ENCODE measurements around the gene FLT4. TPM values are rescaled to one million over a fixed set of nuclear protein-coding genes. Genes with fewer than 3 reads are reported as not detected.

FLT4 gene
- polyA plus RNA-seq, 2 of the 4 experiments (the other 2 are of a cell fraction): 2.0 to 2.6 TPM

- Histone ChIP-seq H3K4me1 (no peaks in the 10 kb centered on the region), H3K4me2 (peak overlapping the region; percentile 64), H3K27ac (peak overlapping the region in 1 of 2 experiments; percentile 49; a peak in 2 of 6 replicates), H3K4me3 (peak overlapping the region; percentile 25; the same call in 1 of the 3 replicates), H3K9me3 (no peaks in the 10 kb centered on the region)
- POLR2A ChIA-PET: no interaction called here
- DNase-seq (ENCODE audit: low read depth in 1 of 2, low spot score in 1 of 2) (no peak), ATAC-seq (peak; percentile 14 to 35; a peak in 4 of 6 replicates), FAIRE-seq (no peak)
- CTCF ChIA-PET: interaction anchor here (0.8 kb wide), 1 partner anchor 99 kb away, joined by 3 read pairs; no protein-coding TSS in a partner anchor
- 37% methylated on average over 9 of the region's 44 CpGs for WGBS (ENCODE audit: missing lambda C conversion rate)
- TF ChIP-seq RCOR1 (IDR thresholded peaks at IDR 0.05; ENCODE audit: low read depth, low read length): no peak
- TF ChIP-seq HOXA7 (CRISPR knock-in tag; IDR thresholded peaks at IDR 0.05): no peak
- TF ChIP-seq ATOH8 (CRISPR knock-in tag; IDR thresholded peaks at IDR 0.05; ENCODE audit: low read depth): no peak
- TF ChIP-seq CTCF (IDR thresholded peaks at IDR 0.05): no peak
Observed at GRCh38 chr5:180589771-180590542, 59.4 kb downstream of the FLT4 start.

GRCh38 chr5:180586870-180587269, 62.5 kb downstream of the FLT4 start:
- CTCF ChIA-PET: interaction anchor here (0.9 kb wide), 1 partner anchor 19 kb away, joined by 4 read pairs; no protein-coding TSS in a partner anchor
- no peaks in the 10 kb centered on the region for H3K4me1 ChIP-seq
- ATAC-seq (no peak), FAIRE-seq (no peak), DNase-seq (ENCODE audit: low read depth in 1 of 2, low spot score in 1 of 2) (no peak)
- H3K4me3 ChIP-seq: no peak overlapping the region
- no peak overlapping the region for H3K4me2 ChIP-seq
- WGBS (ENCODE audit: missing lambda C conversion rate): 72% methylated on average over 10 of the region's 10 CpGs
- POLR2A ChIA-PET: no interaction called here
- H3K9me3 ChIP-seq: no peaks in the 10 kb centered on the region
- TF ChIP-seq FOSL2 (IDR thresholded peaks at IDR 0.05): no peak
- TF ChIP-seq FOSL2 (CRISPR knock-in tag; IDR thresholded peaks at IDR 0.05): no peak
- TF ChIP-seq CEBPB (IDR thresholded peaks at IDR 0.05): 0 out of 4 replicates have a peak, but pooled peaks of 1 of the 2 experiments have one; percentile 28
- H3K27ac ChIP-seq: no peak overlapping the region

DNA sequence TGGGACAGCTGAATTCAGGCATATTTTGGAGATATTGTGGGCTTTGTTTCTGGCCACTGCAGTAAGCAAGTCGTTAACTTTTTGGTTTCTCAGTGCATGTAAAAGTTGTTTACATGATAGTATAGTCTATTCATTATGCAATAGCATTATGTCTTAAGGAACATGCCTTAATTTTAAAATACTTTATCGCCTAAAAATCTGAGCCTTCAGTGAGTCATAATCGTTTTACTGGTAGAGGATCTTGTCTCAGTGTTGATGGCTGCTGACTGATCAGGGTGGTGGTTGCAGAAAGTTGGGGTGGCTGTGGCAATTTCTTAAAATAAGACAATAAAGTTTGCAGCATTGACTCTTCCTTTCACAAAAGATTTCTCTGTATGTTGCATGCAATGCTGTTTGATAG, 63.2 kb downstream of the FLT4 start:
- POLR2A ChIA-PET: no interaction called here
- DNase-seq (ENCODE audit: low read depth in 1 of 2, low spot score in 1 of 2): no peak
- 29% methylated on average over 3 of the region's 3 CpGs for WGBS (ENCODE audit: missing lambda C conversion rate)

DNA sequence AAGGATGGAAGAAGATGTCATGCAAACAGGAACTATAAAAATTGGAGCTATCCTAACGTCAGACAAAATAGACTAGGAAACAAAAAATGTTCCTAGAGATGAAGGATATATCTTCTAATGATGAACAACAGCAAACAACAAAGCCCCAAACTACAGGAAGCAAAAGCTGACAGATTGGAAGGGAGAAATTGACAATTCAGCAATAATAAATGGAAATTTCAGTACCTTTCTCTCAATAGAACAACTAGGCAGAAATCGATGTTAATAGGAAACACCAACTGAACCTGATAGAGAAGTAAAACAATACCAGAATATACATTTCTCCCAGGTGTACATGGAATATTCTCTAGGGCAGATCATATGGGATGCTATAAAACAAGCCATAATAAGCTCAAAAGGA, 65.7 kb downstream of the FLT4 start:
- FAIRE-seq (no peak), DNase-seq (ENCODE audit: low read depth in 1 of 2, low spot score in 1 of 2) (no peak), ATAC-seq (no peak)
- H3K4me1 ChIP-seq: no peaks in the 10 kb centered on the region
- H3K4me3 ChIP-seq: no peak overlapping the region
- no peak overlapping the region for H3K27ac ChIP-seq
- POLR2A ChIA-PET: no interaction called here
- H3K4me2 ChIP-seq: no peak overlapping the region
- TF ChIP-seq BHLHE40 (IDR thresholded peaks at IDR 0.05; ENCODE audit: low read depth, low read length) (no peak), MAFK (IDR thresholded peaks at IDR 0.05; ENCODE audit: partially characterized antibody) (peak; percentile 64)
- no peaks in the 10 kb centered on the region for H3K9me3 ChIP-seq
- WGBS (ENCODE audit: missing lambda C conversion rate): 71% methylated on average over 2 of the region's 2 CpGs
- CTCF ChIA-PET: interaction anchor here (2.0 kb wide), 1 partner anchor 22 kb away, joined by 8 read pairs; no protein-coding TSS in a partner anchor

More for the DNA sequence above, 63.2 kb downstream of the FLT4 start:
- H3K27ac ChIP-seq: no peak overlapping the region
- no peak overlapping the region for H3K4me3 ChIP-seq
- H3K4me2 ChIP-seq: no peak overlapping the region
- H3K4me1 ChIP-seq: no peaks in the 10 kb centered on the region
- FAIRE-seq: no peak
- no peak for ATAC-seq
- H3K9me3 ChIP-seq: no peaks in the 10 kb centered on the region
- no peak for TF ChIP-seq PHF8 (IDR thresholded peaks at IDR 0.05; ENCODE audit: borderline replicate concordance, low read depth)
- TF ChIP-seq EHMT2 (IDR thresholded peaks at IDR 0.05; ENCODE audit: low read depth): no peak
- TF ChIP-seq EHF (CRISPR knock-in tag; IDR thresholded peaks at IDR 0.05): no peak
- CTCF ChIA-PET: no interaction called here

DNA sequence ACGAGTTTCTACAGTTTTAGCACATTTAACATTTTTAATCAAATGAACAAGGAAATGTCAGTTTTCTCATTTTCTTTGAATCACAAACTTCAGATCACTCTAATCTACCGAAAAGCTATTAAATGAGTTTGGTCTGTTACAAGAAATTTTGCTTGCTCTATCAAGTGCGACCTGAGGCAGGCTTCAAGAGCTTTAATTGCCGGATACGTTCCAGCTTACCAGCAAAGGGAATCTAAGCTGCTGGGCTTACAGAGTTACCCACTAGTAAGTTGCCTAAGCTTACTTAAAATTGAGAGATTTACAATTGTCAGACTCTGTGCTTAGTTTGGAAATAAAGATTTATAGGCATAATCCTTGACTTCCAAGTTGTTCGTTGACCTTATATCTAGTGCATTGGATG, 68.7 kb downstream of the FLT4 start:
- H3K27ac ChIP-seq: no peak overlapping the region
- no peak overlapping the region for H3K4me2 ChIP-seq
- no peaks in the 10 kb centered on the region for H3K4me1 ChIP-seq
- ChIA-PET CTCF (interaction anchor here (0.8 to 1.2 kb wide), 4 partner anchors 15 to 38 kb away, joined by 3 to 4 read pairs (median 3); no protein-coding TSS in a partner anchor), POLR2A (interaction anchor here (0.7 kb wide), 1 partner anchor 618 kb away, joined by 7 read pairs; no protein-coding TSS in a partner anchor)
- ATAC-seq: no peak
- no peak overlapping the region for H3K4me3 ChIP-seq
- H3K9me3 ChIP-seq: no peaks in the 10 kb centered on the region
- no peak for FAIRE-seq
- TF ChIP-seq ZSCAN20 (CRISPR knock-in tag; IDR thresholded peaks at IDR 0.05): no peak
- TF ChIP-seq, protein P1, sequence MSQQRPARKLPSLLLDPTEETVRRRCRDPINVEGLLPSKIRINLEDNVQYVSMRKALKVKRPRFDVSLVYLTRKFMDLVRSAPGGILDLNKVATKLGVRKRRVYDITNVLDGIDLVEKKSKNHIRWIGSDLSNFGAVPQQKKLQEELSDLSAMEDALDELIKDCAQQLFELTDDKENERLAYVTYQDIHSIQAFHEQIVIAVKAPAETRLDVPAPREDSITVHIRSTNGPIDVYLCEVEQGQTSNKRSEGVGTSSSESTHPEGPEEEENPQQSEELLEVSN (IDR thresholded peaks at IDR 0.05; ENCODE audit: borderline replicate concordance, low read depth): no peak
- WGBS (ENCODE audit: missing lambda C conversion rate): 87% methylated on average over 6 of the region's 6 CpGs
- DNase-seq (ENCODE audit: low read depth in 1 of 2, low spot score in 1 of 2): no peak

Measured in A549 (cell line).